ENCODE results near the gene GEMIN7. TPM values are rescaled to one million over a fixed set of nuclear protein-coding genes. Genes with fewer than 3 reads are reported as not detected.

GEMIN7 gene
- polyA plus RNA-seq, 1 donor from 2014 or later = 26.5 TPM

- TF ChIP-seq SMC3 (conservative IDR thresholded peaks at IDR 0.05; ENCODE audit: poor library complexity) = no peak
- TF ChIP-seq TAF1 (IDR thresholded peaks at IDR 0.05; ENCODE audit: low read depth) = no peak
- no peak for TF ChIP-seq CTCF (IDR thresholded peaks at IDR 0.05; ENCODE audit: poor library complexity, severe bottlenecking)
- TF ChIP-seq POLR2AphosphoS5 (IDR thresholded peaks at IDR 0.05) = no peak
- no peak for TF ChIP-seq EP300 (conservative IDR thresholded peaks at IDR 0.05; ENCODE audit: poor library complexity, severe bottlenecking)
- no peak for TF ChIP-seq REST (IDR thresholded peaks at IDR 0.05; ENCODE audit: borderline replicate concordance)
- Histone ChIP-seq H3K9me2 (ENCODE audit: insufficient read depth, low read length) (no peaks in the 10 kb centered on the region), H3K9ac (ENCODE audit: low read length) (no peak overlapping the region), H3K27me3 (ENCODE audit: insufficient read depth, low read depth, low read length) (no peaks in the 10 kb centered on the region), H3K36me3 (ENCODE audit: insufficient read depth, low read length) (no peaks in the 10 kb centered on the region), H3K4me2 (ENCODE audit: low read length) (no peak overlapping the region), H3K79me2 (replicated peaks; ENCODE audit: insufficient read depth, low read length) (peaks cover 78% of the 10 kb centered on the region), H3K4me3 (ENCODE audit: low read length) (peak overlapping the region; percentile 98), H4K20me1 (ENCODE audit: insufficient read depth) (peaks cover 26% of the 10 kb centered on the region), H3F3A (ENCODE audit: insufficient read depth, low read length, poor library complexity, severe bottlenecking) (peaks cover 4% of the 10 kb centered on the region), H3K27ac (ENCODE audit: low read length) (no peak overlapping the region), H3K9me3 (ENCODE audit: low read length) (no peaks in the 10 kb centered on the region), H2AFZ (ENCODE audit: low read depth, low read length) (no peak overlapping the region)
These were observed 17.6 kb downstream of the GEMIN7 start for GRCh38 chr19:45096700-45097099.

- no peak overlapping the region for H3K4me2 ChIP-seq (ENCODE audit: low read length)
- H3K27ac ChIP-seq (ENCODE audit: low read length) = no peak overlapping the region
- no peaks in the 10 kb centered on the region for H3F3A ChIP-seq (ENCODE audit: insufficient read depth, low read length, poor library complexity, severe bottlenecking)
- no peaks in the 10 kb centered on the region for H3K9me3 ChIP-seq (ENCODE audit: low read length)
- H3K79me2 ChIP-seq (replicated peaks; ENCODE audit: insufficient read depth, low read length) = peaks cover 85% of the 10 kb centered on the region
- no peak overlapping the region for H3K4me3 ChIP-seq (ENCODE audit: low read length)
- no peaks in the 10 kb centered on the region for H3K9me2 ChIP-seq (ENCODE audit: insufficient read depth, low read length)
- TF ChIP-seq MXI1 (conservative IDR thresholded peaks at IDR 0.05; ENCODE audit: poor library complexity, severe bottlenecking) (no peak), POLR2AphosphoS5 (IDR thresholded peaks at IDR 0.05) (no peak), EZH2 (IDR thresholded peaks at IDR 0.05; ENCODE audit: borderline replicate concordance, insufficient read depth, low read length, poor library complexity, severe bottlenecking) (no peak), EP300 (conservative IDR thresholded peaks at IDR 0.05; ENCODE audit: poor library complexity, severe bottlenecking) (no peak), RAD21 (conservative IDR thresholded peaks at IDR 0.05) (no peak), SMC3 (conservative IDR thresholded peaks at IDR 0.05; ENCODE audit: poor library complexity) (no peak), REST (IDR thresholded peaks at IDR 0.05; ENCODE audit: borderline replicate concordance) (no peak), CTCF (IDR thresholded peaks at IDR 0.05; ENCODE audit: poor library complexity, severe bottlenecking) (no peak), TAF1 (IDR thresholded peaks at IDR 0.05; ENCODE audit: low read depth) (no peak)
- no peaks in the 10 kb centered on the region for H3K27me3 ChIP-seq (ENCODE audit: insufficient read depth, low read depth, low read length)
- no peaks in the 10 kb centered on the region for H3K36me3 ChIP-seq (ENCODE audit: insufficient read depth, low read length)
- H2AFZ ChIP-seq (ENCODE audit: low read depth, low read length) = no peak overlapping the region
- H3K9ac ChIP-seq (ENCODE audit: low read length) = no peak overlapping the region
- peaks cover 26% of the 10 kb centered on the region for H4K20me1 ChIP-seq (ENCODE audit: insufficient read depth)
These were observed 18.4 kb downstream of the GEMIN7 start for GRCh38 chr19:45097450-45097775.
